Ovary (tissue), 9 donors: ENCODE data around the gene F3. TPM values are rescaled to one million over a fixed set of nuclear protein-coding genes. Genes with fewer than 3 reads are reported as not detected.

ENCODE experiments used
- DNase-seq, 5 donors: peaks; one replicate each; pipeline ENCODE4 v3.0.0-alpha.2; 2019 to 2020
- H3K27ac ChIP-seq, 2 donors: fragments of 200-600 bp; one replicate each; pipeline versions ENCODE4 v1.5.1 to v1.8.0; 2019 to 2022
- H3K27me3 ChIP-seq: fragments of 200-600 bp; one replicate; pipeline ENCODE4 v1.8.0; 2022
- H3K36me3 ChIP-seq: fragments of 200-600 bp; sonication (generic); one replicate; pipeline ENCODE4 v1.5.1; 2019
- H3K4me1 ChIP-seq: one replicate; pipeline ENCODE4 v1.8.1; 2013; ENCODE audit warnings: mild to moderate bottlenecking, moderate library complexity; ENCODE audit not compliant: insufficient read depth
- H3K4me3 ChIP-seq: fragments of 200-600 bp; sonication (generic); one replicate; pipeline ENCODE4 v1.5.1; 2017
- H3K9me3 ChIP-seq, 2 donors: fragments of 200-600 bp in 1 of 2; sonication (generic) in 1 of 2; one replicate each; pipeline versions ENCODE4 v1.5.1 to v1.8.1; 2013 to 2019; ENCODE audit warnings: mild to moderate bottlenecking in 1 of 2, moderate library complexity in 1 of 2
- EP300 ChIP-seq: sonication (generic); formaldehyde crosslinking; IDR thresholded peaks from one replicate; pipeline ENCODE4 v1.6.1; 2017; ENCODE audit warnings: antibody characterized with exemption
- POLR2A ChIP-seq: fragments of 450-650 bp; IDR thresholded peaks from one replicate; pipeline ENCODE4 v1.6.1; 2017; ENCODE audit warnings: antibody characterized with exemption, mild to moderate bottlenecking, moderate library complexity
- WGBS, 3 donors: extraction: QIAGEN DNeasy Blood & Tissue Kit in 1 of 3; methylation state at CpG; one replicate each; pipeline versions ENCODE4 v1.1.5 to v1.1.7; 2013 to 2017; 5-methylcytosine and 5-hydroxymethylcytosine counted together
- intact Hi-C, 4 donors: fragments of 100-400 bp; cut with DNase I; formaldehyde crosslinking; loops; one replicate each; pipeline versions ENCODE4 v1.11.0 to v1.15.1; 2022 to 2023
- polyA plus RNA-seq, 2 donors: library from polyadenylated mRNA; stranded (reverse); fragments of 200-250 nt in 1 of 2; fragments of 350-450 nt in 1 of 2; fragmentation: Illumina TruSeq in 1 of 2; extraction: RNeasy Lipid Tissue Mini Kit (QIAGEN cat#74804) in 1 of 2; gene quantifications; one replicate each; pipeline ENCODE4 v1.2.3, GENCODE V29; 2013 to 2014
- total RNA-seq, 7 donors: library from RNA; depleted of rRNA in 2 of 7; stranded (reverse); fragments of >200 nt in 2 of 7; fragmentation: NEBNext Ultra II Directional in 3 of 7; extraction: Animal tissue kit (Norgen Biotek cat#: 25700) in 3 of 7; gene quantifications; one replicate each; pipeline versions ENCODE4 v1.1.0 to v1.2.4, GENCODE V29; 2016 to 2023
- TF ChIP-seq, protein P1 (sequence below), 3 donors: fragments of 450-650 bp in 2 of 3; fragments of 200-600 bp in 1 of 3; IDR thresholded peaks; one replicate each; pipeline versions ENCODE4 v1.5.1 to v1.8.0; 2016 to 2022; ENCODE audit warnings: antibody characterized with exemption in 3 of 3, mild to moderate bottlenecking in 1 of 3
- donor health status: DM: no; HTN: no; CAD: no; lungs with moderate emphysema.
- donor health status: DM: no; HTN: no; CAD: no.
- donor health status: Bipolar disorder and iron deficiency.
- donor health status: DM: yes; HTN: yes; CAD: no.
- donor health status: DM: no; HTN: no; CAD: no.
- donor health status: DM: yes; HTN: yes; CAD: no.

Gene F3
- total and polyA plus RNA-seq, 9 donors = 29.0 to 365 (median 92.4) TPM

DNA sequence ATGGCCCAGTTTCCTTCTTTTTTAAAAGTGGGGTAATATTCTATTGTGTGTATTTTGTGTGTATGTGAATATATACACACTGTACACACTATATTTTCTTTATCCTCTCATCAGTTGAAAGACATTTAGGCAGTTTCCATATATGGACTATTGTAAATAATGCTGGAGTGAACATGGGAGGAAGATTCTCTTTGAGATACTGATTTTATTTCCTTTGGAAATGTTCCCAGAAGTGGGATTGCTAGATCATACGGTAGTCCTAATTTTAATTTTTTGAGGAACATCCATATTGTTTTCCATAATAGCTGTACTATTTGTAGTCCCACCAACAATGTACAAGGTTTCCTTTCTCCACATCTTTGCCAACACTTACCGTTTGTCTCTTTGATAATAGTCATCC lies 51.0 kb downstream of the F3 start:
- TF ChIP-seq, protein P1, sequence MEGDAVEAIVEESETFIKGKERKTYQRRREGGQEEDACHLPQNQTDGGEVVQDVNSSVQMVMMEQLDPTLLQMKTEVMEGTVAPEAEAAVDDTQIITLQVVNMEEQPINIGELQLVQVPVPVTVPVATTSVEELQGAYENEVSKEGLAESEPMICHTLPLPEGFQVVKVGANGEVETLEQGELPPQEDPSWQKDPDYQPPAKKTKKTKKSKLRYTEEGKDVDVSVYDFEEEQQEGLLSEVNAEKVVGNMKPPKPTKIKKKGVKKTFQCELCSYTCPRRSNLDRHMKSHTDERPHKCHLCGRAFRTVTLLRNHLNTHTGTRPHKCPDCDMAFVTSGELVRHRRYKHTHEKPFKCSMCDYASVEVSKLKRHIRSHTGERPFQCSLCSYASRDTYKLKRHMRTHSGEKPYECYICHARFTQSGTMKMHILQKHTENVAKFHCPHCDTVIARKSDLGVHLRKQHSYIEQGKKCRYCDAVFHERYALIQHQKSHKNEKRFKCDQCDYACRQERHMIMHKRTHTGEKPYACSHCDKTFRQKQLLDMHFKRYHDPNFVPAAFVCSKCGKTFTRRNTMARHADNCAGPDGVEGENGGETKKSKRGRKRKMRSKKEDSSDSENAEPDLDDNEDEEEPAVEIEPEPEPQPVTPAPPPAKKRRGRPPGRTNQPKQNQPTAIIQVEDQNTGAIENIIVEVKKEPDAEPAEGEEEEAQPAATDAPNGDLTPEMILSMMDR (IDR thresholded peaks at IDR 0.05) = no peak
- TF ChIP-seq POLR2A = no peak
- TF ChIP-seq EP300 = no peak

DNA sequence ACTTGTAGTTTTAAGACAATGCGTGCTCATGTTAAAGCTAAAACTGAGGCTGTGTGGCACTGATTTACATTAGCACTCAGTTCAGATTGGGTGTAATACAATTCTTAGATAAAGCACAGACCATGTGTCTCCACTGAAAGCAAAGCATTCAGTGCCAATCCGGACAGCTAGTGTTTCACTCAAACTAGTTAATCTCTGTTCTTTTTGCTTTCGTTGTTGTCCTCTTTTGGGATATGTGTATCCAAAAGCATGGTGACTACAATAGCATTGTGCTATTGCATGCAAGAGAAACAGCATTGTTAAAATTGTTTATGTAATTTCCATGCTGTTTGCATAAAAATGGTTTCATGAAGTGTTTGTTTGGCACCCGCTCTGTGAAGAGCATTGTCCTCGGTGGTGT lies 54.6 kb downstream of the F3 start:
- Histone ChIP-seq H3K4me3 (no peak overlapping the region), H3K4me1 (no peaks in the 10 kb centered on the region), H3K27ac (no peak overlapping the region), H3K27me3 (no peaks in the 10 kb centered on the region), H3K36me3 (no peaks in the 10 kb centered on the region), H3K9me3 (no peaks in the 10 kb centered on the region)
- TF ChIP-seq EP300 = no peak
- TF ChIP-seq, protein P1 (IDR thresholded peaks at IDR 0.05) = no peak
- 89 to 93% (median 91%) methylated on average over 5 of the region's 5 CpGs for WGBS, 3 donors
- intact Hi-C loops = no loop called here
- DNase-seq = no peak

More for the DNA sequence above, 51.0 kb downstream of the F3 start:
- intact Hi-C loops = loop anchor here in 1 of 4 donors (10.0 kb wide), 1 partner anchor 554 kb away; no protein-coding TSS in a partner anchor
- no peak for DNase-seq
- Histone ChIP-seq H3K36me3 (no peaks in the 10 kb centered on the region), H3K4me1 (no peaks in the 10 kb centered on the region), H3K4me3 (no peak overlapping the region), H3K27me3 (no peaks in the 10 kb centered on the region), H3K27ac (no peak overlapping the region), H3K9me3 (no peaks in the 10 kb centered on the region)
- 77 to 79% (median 77%) methylated on average over 2 of the region's 2 CpGs for WGBS, 3 donors

GRCh38 chr1:94481473-94481933 lies 60.1 kb downstream of the F3 start:
- no peak overlapping the region for H3K27ac ChIP-seq
- no peak overlapping the region for H3K4me3 ChIP-seq
- H3K36me3 ChIP-seq = no peaks in the 10 kb centered on the region
- H3K4me1 ChIP-seq = no peaks in the 10 kb centered on the region
- WGBS, 3 donors = 11 to 20% (median 15%) methylated on average over 4 of the region's 4 CpGs
- peak in 4 of 5 donors; percentile 23 to 43 (median 24) for DNase-seq
- H3K9me3 ChIP-seq = no peaks in the 10 kb centered on the region
- intact Hi-C loops = no loop called here
- TF ChIP-seq, protein P1 (IDR thresholded peaks at IDR 0.05) = peak; percentile 62 to 73 (median 65)
- TF ChIP-seq EP300 = no peak
- no peaks in the 10 kb centered on the region for H3K27me3 ChIP-seq

GRCh38 chr1:94479682-94480081 lies 61.9 kb downstream of the F3 start:
- Histone ChIP-seq H3K4me3 (no peak overlapping the region), H3K27ac (no peak overlapping the region), H3K36me3 (no peaks in the 10 kb centered on the region), H3K4me1 (no peaks in the 10 kb centered on the region), H3K9me3 (no peaks in the 10 kb centered on the region), H3K27me3 (no peaks in the 10 kb centered on the region)
- TF ChIP-seq, protein P1 (IDR thresholded peaks at IDR 0.05) = no peak
- TF ChIP-seq EP300 = no peak
- no peak for TF ChIP-seq POLR2A
- 82 to 86% (median 84%) methylated on average over 3 of the region's 3 CpGs for WGBS, 3 donors
- no peak for DNase-seq
- intact Hi-C loops = no loop called here

Other genes starting within 250 kb of the F3 start
- 10 to 100 TPM; 16.6 to 32.1 (median 25.7) TPM for gene ABCD3, start 123.4 kb downstream of the F3 start, total RNA-seq
- gene ABCD3, start 123.4 kb downstream of the F3 start, polyA plus RNA-seq = 10 to 100 TPM; 10.7 to 14.8 TPM